Activated B cell treated with CpG ODN at 0.5 μM for 24 hours (primary cell): ENCODE data around the gene ADM2. TPM values are rescaled to one million over a fixed set of nuclear protein-coding genes. Genes with fewer than 3 reads are reported as not detected.

Experiments used
- ATAC-seq: fragments of 200-7000 bp; cut with Tn5 transposase; one replicate; pipeline ENCODE4 v1.10.0; 2021; ENCODE audit warnings: low read depth, mild to moderate bottlenecking, moderate library complexity
- CTCF ChIA-PET: fragments of 350-600 bp; sonication (Branson Sonifier 250); formaldehyde crosslinking; loops from one replicate; lab custom pipeline; 2021; ENCODE audit warnings: antibody characterized with exemption; lab: Charles Lee
- POLR2A ChIA-PET: fragments of 350-600 bp; sonication (Branson Sonifier 250); formaldehyde crosslinking; loops from one replicate; lab custom pipeline; 2021; ENCODE audit warnings: antibody characterized with exemption; lab: Charles Lee
- DNase-seq: peaks from one replicate; pipeline ENCODE4 v3.0.0; 2022
- H3K27ac Mint-ChIP-seq: one replicate; pipeline ENCODE4 v1.8.0; 2020; ENCODE audit warnings: mixed read lengths
- H3K27me3 Mint-ChIP-seq: one replicate; pipeline ENCODE4 v1.8.0; 2021; ENCODE audit warnings: mixed read lengths
- H3K36me3 Mint-ChIP-seq: one replicate; pipeline ENCODE4 v1.8.0; 2021; ENCODE audit warnings: low read depth, mixed read lengths
- H3K4me1 Mint-ChIP-seq: one replicate; pipeline ENCODE4 v1.8.0; 2021; ENCODE audit warnings: mixed read lengths
- H3K4me3 Mint-ChIP-seq: one replicate; pipeline ENCODE4 v1.8.0; 2020; ENCODE audit warnings: mild to moderate bottlenecking, mixed read lengths
- H3K9me3 Mint-ChIP-seq: one replicate; pipeline ENCODE4 v1.8.0; 2020; ENCODE audit warnings: mixed read lengths
- CTCF ChIP-seq: fragments of 200-600 bp; IDR thresholded peaks from one replicate; pipeline ENCODE4 v1.8.0; 2022; ENCODE audit warnings: antibody characterized with exemption, mild to moderate bottlenecking
- intact Hi-C: fragments of 100-400 bp; cut with micrococcal nuclease; formaldehyde crosslinking; loops from one replicate; pipeline ENCODE4 v1.15.1; 2024
- total RNA-seq: library from RNA; stranded (reverse); gene quantifications from 2 replicates; pipeline ENCODE4 v1.2.3, GENCODE V29; 2022

ADM2 gene
- total RNA-seq, 1 donor from 2014 or later, result 5.2 TPM

GRCh38 chr22:50460938-50461337 lies 20.4 kb upstream of the ADM2 start:
- Mint-ChIP-seq H3K4me3 (no peak overlapping the region), H3K36me3 (peaks cover 78% of the 10 kb centered on the region), H3K27me3 (no peaks in the 10 kb centered on the region), H3K4me1 (no peaks in the 10 kb centered on the region), H3K27ac (no peak overlapping the region), H3K9me3 (no peaks in the 10 kb centered on the region)
- no peak for ATAC-seq
- ChIA-PET POLR2A (interaction anchor here (0.7 kb wide), 1 partner anchor 9 kb away, joined by 4 read pairs; no protein-coding TSS in a partner anchor), CTCF (interaction anchor here (1.0 kb wide), 1 partner anchor 65 kb away, joined by 3 read pairs; the partner anchor contains the start of gene SCO2)
- no peak for DNase-seq
- intact Hi-C loops, result no loop called here
- no peak for TF ChIP-seq CTCF

GRCh38 chr22:50461536-50461935 lies 19.8 kb upstream of the ADM2 start:
- POLR2A ChIA-PET, result interaction anchor here (0.7 kb wide), 1 partner anchor 9 kb away, joined by 4 read pairs; no protein-coding TSS in a partner anchor
- Mint-ChIP-seq H3K27ac (no peak overlapping the region), H3K36me3 (peaks cover 81% of the 10 kb centered on the region), H3K4me3 (no peak overlapping the region), H3K4me1 (no peaks in the 10 kb centered on the region), H3K9me3 (no peaks in the 10 kb centered on the region), H3K27me3 (no peaks in the 10 kb centered on the region)
- ATAC-seq (no peak), DNase-seq (no peak)
- no peak for TF ChIP-seq CTCF
- CTCF ChIA-PET, result no interaction called here
- intact Hi-C loops, result no loop called here

- ATAC-seq, result no peak
- no peak for TF ChIP-seq CTCF
- H3K27ac Mint-ChIP-seq, result no peak overlapping the region
- peaks cover 81% of the 10 kb centered on the region for H3K36me3 Mint-ChIP-seq
- no peaks in the 10 kb centered on the region for H3K9me3 Mint-ChIP-seq
- intact Hi-C loops, result no loop called here
- POLR2A ChIA-PET, result no interaction called here
- CTCF ChIA-PET, result no interaction called here
- no peaks in the 10 kb centered on the region for H3K27me3 Mint-ChIP-seq
- no peak overlapping the region for H3K4me3 Mint-ChIP-seq
- DNase-seq, result no peak
- peaks cover 4% of the 10 kb centered on the region for H3K4me1 Mint-ChIP-seq
These were observed 19.3 kb upstream of the ADM2 start for GRCh38 chr22:50461979-50462540.

- H3K9me3 Mint-ChIP-seq, result no peaks in the 10 kb centered on the region
- H3K4me1 Mint-ChIP-seq, result peaks cover 10% of the 10 kb centered on the region
- no peaks in the 10 kb centered on the region for H3K27me3 Mint-ChIP-seq
- peak overlapping the region; percentile 42 for H3K27ac Mint-ChIP-seq
- no peak for ATAC-seq
- intact Hi-C loops, result no loop called here
- CTCF ChIA-PET, result no interaction called here
- H3K36me3 Mint-ChIP-seq, result peaks cover 78% of the 10 kb centered on the region
- POLR2A ChIA-PET, result no interaction called here
- no peak for DNase-seq
- TF ChIP-seq CTCF, result no peak
- no peak overlapping the region for H3K4me3 Mint-ChIP-seq
These were observed 18.0 kb upstream of the ADM2 start for GRCh38 chr22:50463188-50463900.

- no peak for TF ChIP-seq CTCF
- Mint-ChIP-seq H3K27me3 (no peaks in the 10 kb centered on the region), H3K9me3 (no peaks in the 10 kb centered on the region), H3K4me3 (no peak overlapping the region), H3K36me3 (peaks cover 68% of the 10 kb centered on the region), H3K4me1 (peaks cover 21% of the 10 kb centered on the region), H3K27ac (no peak overlapping the region)
- POLR2A ChIA-PET, result no interaction called here
- intact Hi-C loops, result no loop called here
- CTCF ChIA-PET, result no interaction called here
- DNase-seq, result no peak
- ATAC-seq, result no peak
These were observed 16.9 kb upstream of the ADM2 start for GRCh38 chr22:50464451-50464850.
